GM18858 (cell line): ENCODE measurements around the gene TMCC2.
"Not testable (repeated sequence)": the region's sequence is repeated elsewhere in the genome, so short reads cannot be mapped to it uniquely, and the experiment has no call there.

ENCODE experiments used
- ATAC-seq: cut with Tn5 transposase; IDR thresholded peaks from one replicate; pipeline ENCODE4 v1.9.1; 2021; ENCODE audit not compliant: unreplicated experiment

TMCC2 gene

DNA sequence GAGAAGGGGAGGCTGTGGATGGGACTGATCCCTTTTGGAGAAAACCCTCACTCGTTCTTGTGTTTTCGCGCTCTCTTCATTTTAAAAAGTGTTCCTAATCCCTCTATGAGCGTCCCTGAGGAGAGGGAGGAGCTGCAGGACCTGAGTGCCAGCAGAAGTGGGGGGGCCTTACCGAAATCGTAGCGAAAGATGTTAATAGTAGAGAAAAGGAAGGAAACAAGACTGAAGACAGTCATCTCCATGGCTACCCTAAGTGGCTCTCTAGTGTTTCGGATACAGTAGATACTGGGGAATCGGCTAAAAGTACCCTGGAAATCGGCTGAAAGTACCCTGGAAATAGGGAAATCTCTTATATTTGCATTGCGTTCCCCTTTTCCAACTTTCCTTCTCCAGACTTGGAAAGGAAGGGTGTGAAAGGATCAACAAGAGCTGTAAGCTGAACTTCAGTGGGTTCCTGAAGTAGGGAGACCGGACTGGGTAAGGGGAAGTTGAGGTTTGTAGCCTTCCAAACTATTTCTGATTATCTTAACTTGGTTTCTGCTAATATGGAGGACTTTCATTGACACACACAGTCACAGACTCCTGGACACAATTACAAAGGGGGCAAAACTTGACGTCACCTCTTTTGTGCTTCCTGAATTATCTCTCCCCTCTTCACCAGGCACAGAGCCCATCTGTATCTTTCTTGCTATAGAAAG is 15.8 kb upstream of the TMCC2 start:
- no peak for ATAC-seq

DNA sequence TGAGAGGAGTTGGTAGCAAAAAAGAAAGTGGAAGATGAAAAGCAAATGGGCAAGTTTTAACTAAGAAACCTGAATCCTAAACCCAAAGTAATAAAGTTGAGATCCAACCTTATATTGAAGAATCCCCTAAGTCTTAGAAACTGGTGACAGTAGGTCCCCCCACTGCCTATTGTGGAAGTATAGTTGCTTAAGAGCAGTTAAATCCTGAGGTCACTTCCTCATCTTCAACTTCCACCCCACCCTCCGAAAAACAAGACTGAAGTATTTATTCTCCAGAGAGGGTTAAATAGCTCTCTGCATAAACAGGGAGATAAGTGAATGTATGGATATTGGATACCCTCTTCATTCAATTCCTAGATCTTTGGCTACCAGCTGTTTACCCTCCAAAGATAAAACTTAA is 13.0 kb upstream of the TMCC2 start:
- no peak for ATAC-seq

DNA sequence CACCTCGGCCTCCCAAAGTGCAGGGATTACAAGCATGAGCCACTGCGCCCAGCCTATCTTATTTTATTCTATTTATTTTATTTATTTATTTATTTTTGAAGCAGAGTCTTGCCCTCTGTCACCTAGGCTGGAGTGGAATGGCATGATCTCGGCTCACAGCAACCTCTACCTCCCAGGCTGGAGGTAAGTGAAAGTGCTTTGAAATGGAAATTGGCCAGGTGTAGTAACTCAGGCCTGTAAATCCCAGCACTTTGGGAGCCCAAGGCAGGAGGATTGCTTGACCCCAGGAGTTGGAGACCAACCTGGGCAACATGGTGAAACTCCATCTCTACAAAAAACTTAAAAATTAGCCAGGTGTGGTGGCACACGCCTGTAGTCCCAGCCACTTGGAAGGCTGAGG is 11.2 kb upstream of the TMCC2 start:
- ATAC-seq = no peak

DNA sequence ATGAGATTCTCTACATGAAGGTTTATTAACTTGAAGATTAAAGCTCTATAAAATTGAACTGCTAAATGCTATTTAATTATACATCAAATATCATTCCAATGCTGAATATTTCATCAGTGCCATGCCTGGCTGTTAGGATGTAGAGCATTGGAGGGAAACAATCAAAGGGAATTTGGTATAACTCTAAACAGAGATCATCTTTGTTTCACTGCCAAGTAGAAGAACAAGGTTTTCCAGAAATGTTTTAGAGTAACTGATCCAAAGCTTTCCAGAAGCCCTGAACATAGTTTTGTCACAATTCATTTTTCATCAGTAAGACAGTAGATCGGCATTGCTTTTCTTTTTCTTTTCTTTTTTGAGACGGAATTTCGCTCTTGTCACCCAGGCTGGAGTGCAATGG is 10.3 kb upstream of the TMCC2 start:
- ATAC-seq = no peak

DNA sequence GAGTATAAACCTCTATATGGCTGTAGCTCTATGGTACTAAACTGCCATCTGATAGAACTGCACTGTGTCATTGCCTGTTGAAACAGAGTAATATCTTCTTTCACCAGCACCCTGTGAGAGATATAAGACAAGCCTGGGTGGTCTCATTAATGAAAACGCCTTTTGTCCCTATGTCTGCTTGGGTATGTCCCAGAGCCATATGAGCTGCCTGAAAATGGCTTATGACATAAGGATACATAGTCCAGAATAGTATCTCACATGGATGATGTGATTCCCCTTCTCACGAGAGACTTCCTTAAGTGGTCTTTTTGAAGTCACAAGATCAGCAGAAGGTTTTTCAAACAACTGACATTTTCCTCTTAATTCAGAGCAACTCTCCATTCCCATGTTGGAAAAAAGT is 7.3 kb upstream of the TMCC2 start:
- no peak for ATAC-seq

DNA sequence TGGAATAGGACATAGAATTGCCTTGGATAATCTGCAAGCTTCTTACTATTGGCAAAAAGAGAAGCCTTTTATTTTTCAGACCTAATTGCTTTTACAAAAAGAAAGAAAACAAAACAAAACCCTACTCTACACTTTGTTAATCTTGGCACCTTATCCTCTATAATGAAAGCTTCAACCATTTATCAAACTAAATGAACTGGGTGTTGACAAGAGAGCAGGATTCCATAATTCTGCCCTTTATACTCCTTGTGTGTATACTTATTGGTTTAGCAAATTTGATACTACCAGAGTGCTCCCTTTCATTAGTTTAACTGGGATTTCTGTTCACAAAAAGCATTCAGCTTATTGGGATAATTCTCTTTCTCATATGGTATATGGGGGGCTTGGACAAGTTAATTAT is 3.0 kb upstream of the TMCC2 start:
- ATAC-seq = no peak

DNA sequence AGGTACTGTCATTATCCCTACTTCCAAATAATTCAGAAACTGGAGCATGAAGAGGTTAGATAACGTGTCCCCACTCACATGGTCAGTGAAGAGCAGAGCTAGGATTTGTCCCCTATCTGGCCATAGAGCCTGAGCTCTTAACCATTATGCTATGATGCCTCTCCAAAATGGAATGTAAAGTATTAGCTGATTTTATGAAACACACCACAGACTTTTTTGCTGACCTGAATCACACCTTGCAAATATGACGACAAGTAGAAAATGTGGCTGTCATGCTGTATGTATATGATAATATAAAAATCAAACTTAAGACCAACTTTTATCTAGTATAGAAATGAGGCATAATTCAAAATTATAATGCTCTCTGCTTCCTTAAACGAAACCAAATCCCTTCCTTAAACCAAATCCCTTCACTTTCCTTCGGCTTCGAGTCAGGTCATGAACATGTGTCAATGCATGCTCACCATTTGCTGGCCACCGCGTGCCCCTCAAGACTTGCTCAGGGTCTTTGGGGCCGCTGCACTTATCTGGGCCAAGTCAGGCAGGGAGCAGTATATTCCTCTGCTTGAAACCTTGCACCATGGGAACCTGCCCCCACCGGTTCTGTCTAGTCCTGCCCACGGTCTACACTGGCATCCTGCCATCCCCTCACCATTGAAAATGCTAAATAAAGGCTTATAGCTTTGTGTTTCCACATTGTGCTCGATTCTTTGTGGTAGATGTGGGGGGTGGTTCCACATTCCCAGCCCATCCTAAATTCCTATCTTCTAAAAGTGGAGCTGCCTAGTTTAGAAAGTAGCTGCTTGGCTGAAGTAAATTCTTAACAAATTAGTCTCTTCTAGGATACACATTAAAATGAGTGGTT is 1.6 kb upstream of the TMCC2 start:
- no peak for ATAC-seq

DNA sequence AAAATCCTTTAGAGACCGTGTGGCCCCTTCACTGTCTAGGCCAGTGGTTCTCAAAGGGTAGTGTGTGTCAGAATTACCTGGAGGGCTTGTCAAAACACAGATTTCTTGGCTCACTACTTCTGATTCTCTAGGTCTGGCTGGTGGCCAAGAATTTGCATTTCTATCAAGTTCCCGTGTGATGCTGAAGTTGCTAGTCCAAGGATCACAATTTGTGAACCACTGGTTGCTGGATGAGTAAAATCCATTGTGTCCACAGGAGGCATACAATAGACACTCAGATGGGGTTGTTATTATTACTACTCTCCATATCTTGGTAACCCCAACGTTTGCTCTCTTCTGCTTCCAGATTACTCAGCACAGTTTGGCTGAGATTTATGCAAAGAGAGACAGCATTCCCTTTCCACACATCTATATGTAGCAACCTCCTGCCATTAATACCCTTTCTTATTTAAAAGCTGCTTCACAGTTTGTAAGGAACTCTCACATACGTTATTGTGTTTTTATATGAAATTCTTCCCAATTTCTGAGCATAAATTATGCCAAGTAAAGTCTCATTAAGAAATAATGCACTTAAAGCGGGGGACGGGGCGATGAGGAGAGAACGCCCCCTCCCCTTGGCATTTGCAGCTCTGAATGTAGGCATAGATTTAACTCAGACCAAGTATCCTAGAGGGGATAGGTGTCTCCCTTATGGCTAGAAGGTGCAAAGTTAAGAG is 720 bp upstream of the TMCC2 start:
- ATAC-seq = no peak

DNA sequence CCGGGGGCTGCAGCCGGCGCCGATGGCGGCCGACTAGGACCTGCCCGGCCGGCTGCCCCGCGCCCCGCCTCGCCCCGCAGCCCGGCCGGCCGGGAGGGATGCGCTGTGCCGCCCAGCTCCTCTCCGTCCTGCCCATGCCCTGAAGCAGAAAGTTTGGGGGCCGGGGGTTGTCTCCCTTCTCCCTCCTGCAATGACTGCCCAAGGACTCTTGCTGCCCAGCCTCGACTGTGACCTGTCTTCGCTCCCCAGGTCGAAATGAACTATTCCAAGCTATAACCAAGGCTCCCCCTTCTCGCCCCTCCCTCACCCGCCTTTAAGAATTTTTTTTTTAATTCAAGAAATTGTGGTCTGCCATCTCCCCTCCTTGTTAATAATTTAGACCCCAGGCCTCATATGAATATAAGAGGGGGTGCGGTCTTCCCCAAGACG is 361 bp downstream of the TMCC2 start:
- ATAC-seq = no peak

DNA sequence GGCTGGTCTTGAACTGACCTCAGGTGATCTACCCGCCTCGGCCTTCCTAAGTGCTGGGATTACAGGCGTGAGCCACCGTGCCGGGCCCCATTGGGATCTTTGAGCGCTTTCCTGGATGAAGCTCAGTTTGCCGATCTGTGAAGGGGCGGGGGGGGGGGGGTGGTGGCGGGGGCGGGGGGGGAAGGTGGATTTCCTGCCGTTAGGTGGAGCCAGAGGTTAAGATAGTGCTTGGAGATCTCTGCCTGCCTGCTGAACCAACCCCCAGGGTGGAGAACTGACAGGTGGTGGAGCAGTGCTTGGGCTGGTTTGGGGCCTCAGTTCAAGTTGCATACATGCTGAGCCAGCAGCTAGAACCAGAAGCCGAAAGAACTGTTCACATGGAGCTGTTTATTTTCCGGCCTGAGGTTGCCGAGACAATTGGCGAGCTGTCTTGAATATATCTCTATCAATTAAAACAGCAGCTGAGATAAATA is 1.7 kb downstream of the TMCC2 start:
- ATAC-seq = no peak

DNA sequence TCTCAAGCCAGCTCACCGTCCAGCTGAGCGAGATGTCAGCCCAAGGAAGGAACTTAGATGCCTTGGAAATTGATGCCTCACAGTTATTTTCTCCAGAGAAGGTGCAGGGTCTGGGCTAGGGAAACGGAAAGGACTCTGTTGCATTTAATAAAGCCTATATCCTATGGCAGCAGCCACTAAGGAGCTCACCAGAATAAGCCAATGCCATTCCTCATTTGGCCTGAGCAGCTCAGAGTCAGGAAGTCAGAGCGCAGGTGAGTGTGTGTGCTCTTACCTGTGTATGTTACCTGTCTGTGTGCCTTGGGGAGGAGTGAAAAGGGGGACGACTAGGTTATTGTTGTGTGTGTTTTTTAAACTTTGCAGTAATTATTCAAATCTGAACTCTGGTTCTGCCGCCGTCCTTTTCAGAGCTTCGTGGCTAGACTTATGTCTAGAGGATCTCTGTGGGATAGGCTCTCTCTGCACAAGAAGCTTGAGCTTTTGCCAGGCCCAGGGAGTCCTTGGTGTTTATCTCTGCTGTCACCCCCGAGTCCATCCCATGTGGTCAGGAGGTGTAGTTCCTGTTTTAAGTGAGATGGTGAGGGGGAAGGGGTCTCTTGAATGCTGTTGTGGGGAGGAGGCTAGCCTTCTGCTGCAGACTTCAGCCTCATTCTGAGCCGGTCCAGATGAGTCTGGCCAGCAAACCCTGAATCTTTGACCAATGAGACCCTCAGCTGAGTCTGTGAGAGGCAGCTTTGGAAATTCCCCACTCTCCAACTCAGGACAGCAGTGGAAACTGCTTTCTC is 2.4 kb downstream of the TMCC2 start:
- ATAC-seq = no peak

DNA sequence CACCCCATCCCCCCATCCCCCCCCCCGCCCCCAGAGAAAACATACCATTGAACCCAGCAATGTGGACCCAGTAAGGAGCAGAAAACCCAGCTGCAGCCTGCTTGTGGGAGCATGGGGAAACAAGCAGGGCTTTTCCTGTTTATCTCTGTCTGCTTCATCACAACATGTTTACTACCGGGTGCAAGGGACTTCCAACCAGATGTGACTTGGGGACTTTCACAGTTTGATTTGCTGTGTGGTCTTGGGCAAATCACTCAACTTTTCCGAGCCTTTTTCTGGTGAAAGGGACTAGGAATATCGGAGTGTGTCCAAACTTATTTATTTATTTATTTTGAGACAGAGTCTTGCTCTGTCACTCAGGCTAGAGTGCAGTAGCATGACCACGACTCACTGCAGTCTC is 3.2 kb downstream of the TMCC2 start:
- no peak for ATAC-seq

DNA sequence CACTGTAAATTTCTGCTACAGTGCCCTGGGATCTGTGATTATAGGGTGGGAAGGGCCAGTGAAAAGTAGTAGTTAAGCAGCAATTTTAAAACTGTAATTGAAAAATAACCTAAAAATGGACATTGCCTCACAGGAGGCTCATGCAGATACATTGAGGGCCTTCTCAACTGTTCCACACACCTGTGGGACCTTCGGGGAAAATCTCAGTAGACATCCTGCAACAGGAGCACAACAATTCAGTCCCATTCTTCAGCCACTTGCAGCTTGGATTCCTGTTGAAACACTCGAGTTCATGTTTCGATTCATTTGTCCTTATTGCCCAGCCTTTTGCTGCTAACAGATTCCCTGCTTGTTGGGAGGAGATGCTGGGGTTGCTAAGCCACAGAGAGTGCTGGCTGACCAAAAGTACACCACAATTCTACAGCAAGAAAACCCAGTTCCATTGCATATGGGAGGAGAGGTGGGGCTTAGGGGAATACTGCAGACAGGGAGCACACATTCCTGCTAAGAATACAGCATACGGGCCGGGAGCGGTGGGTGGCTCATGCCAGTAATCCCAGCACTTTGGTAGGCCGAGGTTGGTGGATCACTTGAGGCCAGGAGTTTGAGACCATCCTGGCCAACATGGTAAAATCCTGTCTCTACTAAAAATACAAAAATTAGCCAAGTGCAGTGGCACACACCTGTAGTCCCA is 4.5 kb downstream of the TMCC2 start:
- no peak for ATAC-seq

DNA sequence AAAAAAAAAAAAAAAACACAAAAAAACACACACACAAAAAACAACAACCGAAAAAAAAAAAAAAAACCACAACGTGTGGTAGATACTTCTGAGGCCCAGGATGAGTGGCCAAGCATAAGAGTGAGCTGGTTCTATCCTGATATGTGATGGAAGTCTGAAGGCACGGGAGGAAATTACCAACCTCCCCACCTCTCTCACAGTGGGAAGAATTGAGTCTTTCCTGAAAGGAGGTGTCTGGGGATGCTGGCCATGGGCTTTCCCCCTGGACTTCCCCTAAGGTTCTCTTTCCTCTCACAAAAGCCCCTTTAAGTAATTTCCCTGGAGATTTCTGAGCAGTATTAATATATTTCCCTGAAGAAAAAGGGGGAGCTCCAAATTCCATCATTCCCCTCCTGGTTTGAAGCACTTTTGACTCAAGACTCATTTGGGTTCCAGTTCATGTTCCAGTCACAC is 5.2 kb downstream of the TMCC2 start:
- ATAC-seq = no peak

DNA sequence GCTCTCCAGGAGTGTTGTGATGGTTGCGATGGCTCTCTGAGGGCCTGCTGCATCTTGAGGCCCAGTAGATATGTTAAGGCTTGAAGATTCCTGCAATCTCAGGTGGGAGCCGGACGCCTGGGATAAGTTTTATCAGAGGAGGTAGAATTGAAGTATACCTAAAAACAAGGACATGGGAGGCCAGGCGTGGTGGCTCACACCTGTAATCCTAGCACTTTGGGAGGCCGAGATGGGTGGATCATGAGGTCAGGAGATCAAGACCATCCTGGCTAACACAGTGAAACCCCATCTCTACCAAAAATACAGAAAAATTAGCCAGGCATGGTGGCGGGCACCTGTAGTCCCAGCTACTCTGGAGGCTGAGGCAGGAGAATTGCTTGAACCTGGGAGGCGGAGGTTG is 6.2 kb downstream of the TMCC2 start:
- ATAC-seq = not testable (repeated sequence)

DNA sequence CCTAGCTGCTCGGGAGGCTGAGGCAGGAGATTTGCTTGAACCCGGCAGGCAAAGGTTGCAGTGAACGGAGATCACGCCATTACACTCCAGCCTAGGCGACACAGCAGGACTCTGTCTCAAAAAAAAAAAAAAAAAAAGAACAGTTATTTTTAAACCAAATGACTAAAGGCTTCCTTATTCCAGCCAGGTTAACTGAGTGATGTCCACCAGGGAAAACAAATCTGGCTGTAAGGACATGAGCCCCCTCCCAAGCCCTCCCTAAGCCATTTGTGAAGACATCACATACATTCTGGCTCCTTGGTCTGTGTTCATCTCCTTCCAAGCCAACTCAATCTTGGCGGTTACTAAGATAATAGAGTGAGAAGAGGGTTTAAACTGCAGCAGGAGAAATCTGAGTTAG is 8.2 kb downstream of the TMCC2 start:
- ATAC-seq = no peak

DNA sequence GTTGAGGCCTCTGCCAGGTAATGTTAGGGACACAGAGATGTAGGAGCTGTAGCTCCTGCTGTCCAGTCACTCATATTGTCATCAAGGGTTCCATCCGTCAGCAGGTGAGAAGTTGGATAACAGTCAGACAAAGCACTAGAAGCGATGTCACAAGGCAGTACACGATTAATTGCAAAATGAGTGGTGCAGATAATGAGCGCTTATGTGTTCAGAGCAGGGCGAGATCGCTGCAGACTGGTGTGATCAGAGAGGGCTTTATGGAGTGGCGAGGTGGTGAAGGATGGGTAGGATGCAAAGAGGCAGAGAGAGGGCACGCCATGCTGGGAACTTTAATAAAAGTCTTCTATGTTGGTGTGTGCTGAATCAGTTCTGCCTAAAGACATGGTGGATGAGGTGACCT is 8.8 kb downstream of the TMCC2 start:
- ATAC-seq = no peak

DNA sequence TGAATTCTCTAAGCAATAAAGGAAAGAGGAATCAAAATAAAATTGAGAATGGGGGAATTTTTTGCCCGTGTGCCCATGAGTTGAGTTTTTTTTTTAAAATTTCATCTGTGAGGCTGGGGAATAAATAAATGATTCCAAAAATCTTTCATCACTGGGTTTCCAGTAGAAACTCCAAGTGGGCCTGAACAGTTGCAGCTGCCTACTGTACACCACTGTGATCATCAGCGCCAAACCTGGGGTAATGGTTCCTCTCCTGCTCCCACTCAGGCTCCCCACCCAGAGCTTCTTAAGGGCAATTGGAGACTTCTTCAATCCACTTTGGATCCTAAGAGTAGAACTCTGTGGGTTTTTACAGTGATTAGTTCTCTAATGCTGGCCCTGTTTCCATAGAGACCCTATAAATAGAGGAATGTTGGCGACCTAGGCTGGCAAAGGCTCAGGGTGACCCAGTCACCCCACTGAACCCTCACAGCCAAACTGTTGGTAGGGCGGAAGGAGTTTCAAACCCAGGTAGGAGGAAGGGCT is 9.3 kb downstream of the TMCC2 start:
- ATAC-seq = no peak

DNA sequence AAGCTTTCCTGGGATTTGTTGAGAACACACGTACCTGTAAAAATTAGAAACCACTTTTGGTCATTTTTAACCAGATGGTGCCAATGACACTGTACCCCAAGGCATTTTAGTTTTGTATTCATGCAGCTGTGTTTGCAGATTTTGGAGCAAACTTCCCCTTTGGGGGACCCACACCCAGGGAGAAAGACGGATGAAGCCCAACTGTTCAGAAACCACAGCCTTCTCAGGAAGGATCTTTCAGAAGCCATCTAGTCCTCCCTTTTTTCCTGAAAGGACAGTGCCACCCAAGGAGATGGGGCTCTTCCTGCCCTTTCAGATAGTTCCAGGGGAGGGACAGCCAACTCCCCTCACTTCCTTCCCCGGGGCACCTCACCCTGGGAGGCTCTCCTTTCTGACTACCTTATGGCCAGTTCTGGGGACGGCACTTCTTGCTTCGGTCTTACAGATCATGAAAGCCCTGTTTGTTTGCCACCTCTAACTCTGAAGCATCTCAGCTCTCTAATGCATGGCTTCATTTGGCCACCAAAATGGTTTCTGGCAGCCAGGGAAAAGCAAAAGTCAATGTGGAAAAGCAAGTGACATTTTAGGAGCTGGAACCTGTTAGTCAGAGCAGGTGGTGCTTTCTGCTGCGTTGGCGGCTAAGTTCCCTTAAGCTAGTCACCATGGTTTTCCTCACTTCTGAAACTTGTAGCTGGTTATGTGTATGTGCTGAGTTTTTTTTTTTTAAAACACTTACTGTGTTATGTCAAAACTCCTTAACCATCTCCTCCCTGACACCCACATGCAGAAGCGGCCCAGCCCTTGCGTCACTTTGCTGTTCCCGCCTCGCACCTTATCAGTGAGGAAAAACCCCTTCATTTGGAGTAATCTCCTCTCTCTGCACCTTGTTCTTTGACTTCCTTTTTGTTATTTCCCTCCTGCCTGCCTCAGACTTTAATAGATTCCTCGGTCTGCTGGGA is 10.1 kb downstream of the TMCC2 start:
- no peak for ATAC-seq
